PFSK-1 (cell line): Measurements from ENCODE around the gene HHATL.

Experiments used
- FOXP2 ChIP-seq: optimal IDR thresholded peaks from 2 replicates; pipeline ENCODE3; 2011; ENCODE audit warnings: borderline replicate concordance, control low read depth, inconsistent platforms; ENCODE audit not compliant: insufficient read depth; ENCODE audit errors: extremely low read length, extremely low read depth
- POLR2AphosphoS5 ChIP-seq: IDR thresholded peaks from 2 replicates; pipeline ENCODE4 v1.6.1; 2012; ENCODE audit warnings: low read depth, mild to moderate bottlenecking, control low read depth, low read length, moderate library complexity
- REST ChIP-seq, 2 experiments: IDR thresholded peaks; 2 replicates each; pipeline versions ENCODE4 v1.6.1 to v1.8.0; 2011 to 2012; ENCODE audit warnings: low read depth in 2 of 2, low read length in 2 of 2, control low read depth in 1 of 2, inconsistent platforms in 1 of 2, mild to moderate bottlenecking in 1 of 2, moderate library complexity in 1 of 2; ENCODE audit not compliant: insufficient read depth in 1 of 2
- SIN3A ChIP-seq: IDR thresholded peaks from 2 replicates; pipeline ENCODE4 v1.6.1; 2012; ENCODE audit warnings: mild to moderate bottlenecking, low read length, moderate library complexity, borderline replicate concordance; ENCODE audit not compliant: insufficient read depth
- TAF1 ChIP-seq: IDR thresholded peaks from 2 replicates; pipeline ENCODE4 v1.6.1; 2012; ENCODE audit warnings: low read length, control low read depth, borderline replicate concordance; ENCODE audit not compliant: insufficient read depth

Gene HHATL

DNA sequence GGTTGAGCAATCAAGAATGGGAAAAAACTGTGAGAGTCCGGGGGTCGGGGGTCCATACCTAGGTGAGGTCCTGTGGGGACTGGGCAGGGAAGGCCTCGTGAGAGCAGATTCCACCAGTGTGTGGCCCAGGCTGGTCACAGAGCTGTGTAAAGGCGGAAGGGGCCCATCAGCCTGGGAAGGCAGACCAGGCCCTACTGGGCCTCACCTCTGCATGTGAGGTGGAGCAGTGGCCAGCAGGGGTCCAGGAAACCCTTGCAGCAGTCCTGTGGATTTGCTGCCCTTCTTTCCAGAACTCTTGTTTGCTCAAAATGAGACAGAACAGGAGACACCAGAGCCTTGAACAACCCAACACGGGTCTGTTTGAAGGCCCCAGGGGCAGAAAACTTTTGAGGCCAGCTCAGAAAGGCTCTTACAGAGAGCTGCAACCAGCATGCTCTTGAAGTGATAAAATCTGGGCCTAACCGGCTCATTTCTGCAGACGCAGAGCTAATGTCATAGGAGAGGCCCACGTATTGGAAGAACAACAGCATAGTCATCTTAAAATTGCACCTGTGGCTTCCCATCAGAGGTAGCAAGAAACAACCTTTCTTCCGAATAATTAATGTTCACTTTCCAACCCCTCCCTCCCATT lies 30.3 kb upstream of the HHATL start:
- TF ChIP-seq SIN3A (no peak), TAF1 (no peak), POLR2AphosphoS5 (no peak), REST (IDR thresholded peaks at IDR 0.05; ENCODE audit: insufficient read depth in 1 of 2, low read depth in 2 of 2, low read length in 2 of 2) (no peak), FOXP2 (no peak)

- TF ChIP-seq FOXP2, result no peak
- TF ChIP-seq REST (IDR thresholded peaks at IDR 0.05; ENCODE audit: insufficient read depth in 1 of 2, low read depth in 2 of 2, low read length in 2 of 2), result no peak
Measured at GRCh38 chr3:42732196-42732828, 29.7 kb upstream of the HHATL start.

DNA sequence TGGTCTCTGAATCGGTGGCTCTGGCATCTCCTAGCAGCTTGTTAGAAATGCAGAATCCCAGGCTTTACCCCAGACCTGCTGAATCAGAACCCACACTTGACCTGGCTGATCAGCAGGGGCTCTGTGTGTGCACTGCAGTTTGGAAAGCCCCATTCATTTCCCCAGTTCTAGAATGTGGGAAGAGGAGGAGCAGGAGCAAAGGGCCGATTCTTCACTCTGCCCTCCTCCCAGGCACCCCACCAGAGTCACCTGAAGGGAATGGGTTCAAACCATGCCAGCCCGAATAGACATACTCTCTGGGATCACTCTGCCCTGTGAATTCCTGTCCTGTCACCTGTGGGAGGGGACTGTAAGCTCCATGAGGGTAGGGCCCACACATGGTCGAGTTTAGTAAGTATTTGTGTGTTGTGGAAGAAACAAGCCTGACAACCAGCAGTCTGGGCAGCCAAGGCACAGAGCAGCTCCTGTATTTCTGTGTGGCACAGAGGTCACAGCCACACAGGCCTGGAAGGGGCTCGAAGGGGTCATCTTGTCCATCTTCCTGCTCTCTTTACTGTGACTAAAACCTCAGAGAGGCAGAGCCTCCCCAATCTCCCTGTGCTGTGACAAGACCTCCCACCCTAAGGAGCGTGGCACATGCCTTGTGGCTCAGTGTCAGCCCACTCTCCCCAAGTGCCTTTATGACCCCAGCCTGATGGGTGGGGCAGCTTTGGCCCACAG lies 29.0 kb upstream of the HHATL start:
- TF ChIP-seq REST (IDR thresholded peaks at IDR 0.05; ENCODE audit: insufficient read depth in 1 of 2, low read depth in 2 of 2, low read length in 2 of 2) (no peak), POLR2AphosphoS5 (no peak), FOXP2 (no peak), SIN3A (no peak), TAF1 (no peak)

DNA sequence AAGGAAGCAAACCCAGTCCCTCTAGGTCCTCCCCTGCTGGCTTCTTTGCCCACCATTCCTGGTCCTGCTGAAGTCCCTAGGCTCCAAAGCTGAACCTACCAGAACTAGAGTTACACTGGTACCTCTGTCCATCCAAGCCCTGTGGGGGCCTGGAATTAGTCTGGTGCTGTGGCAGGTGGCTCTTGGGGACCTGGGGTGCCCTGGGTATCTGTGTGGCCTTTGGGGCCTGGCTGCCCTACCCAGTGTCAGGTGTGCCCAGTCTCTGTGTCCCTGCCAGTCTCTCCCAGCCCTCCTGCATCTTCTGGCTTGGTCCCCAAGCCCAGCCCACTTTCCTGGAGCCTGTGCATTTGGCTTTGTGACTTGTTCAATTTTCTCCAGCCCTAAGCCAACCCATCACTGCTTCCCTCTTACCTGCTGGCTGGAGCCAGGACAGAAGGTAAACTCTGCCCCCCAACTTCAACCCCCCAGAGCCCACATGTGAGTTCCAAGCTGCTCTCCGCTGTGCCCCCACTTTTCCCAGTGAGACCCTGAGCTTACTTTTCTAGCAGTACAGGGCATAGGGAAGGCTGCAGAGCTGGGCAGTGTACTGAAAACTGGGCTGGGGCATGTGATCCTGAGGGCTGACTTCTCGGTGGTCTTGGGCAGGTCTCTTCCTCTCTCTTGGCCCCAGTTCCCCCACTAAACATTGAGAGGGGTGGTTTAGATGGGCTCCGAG lies 28.3 kb upstream of the HHATL start:
- no peak for TF ChIP-seq FOXP2
- TF ChIP-seq TAF1, result no peak
- no peak for TF ChIP-seq POLR2AphosphoS5
- TF ChIP-seq REST (IDR thresholded peaks at IDR 0.05; ENCODE audit: insufficient read depth in 1 of 2, low read depth in 2 of 2, low read length in 2 of 2), result no peak
- TF ChIP-seq SIN3A, result no peak
